HG03175 (cell line): Measurements from ENCODE around the gene TMEM117.
"Not testable (repeated sequence)": the region's sequence is repeated elsewhere in the genome, so short reads cannot be mapped to it uniquely, and the experiment has no call there.

Source experiments
- ATAC-seq: cut with Tn5 transposase; IDR thresholded peaks from one replicate; pipeline ENCODE4 v1.9.1; 2021; ENCODE audit warnings: mild to moderate bottlenecking, moderate library complexity; ENCODE audit not compliant: unreplicated experiment

Gene TMEM117

GRCh38 chr12:44017216-44017615 lies 181.3 kb downstream of the TMEM117 start:
- no peak for ATAC-seq

GRCh38 chr12:44019118-44019517 lies 183.2 kb downstream of the TMEM117 start:
- ATAC-seq, result no peak

GRCh38 chr12:44020555-44020954 lies 184.7 kb downstream of the TMEM117 start:
- no peak for ATAC-seq

GRCh38 chr12:44021471-44021971 lies 185.6 kb downstream of the TMEM117 start:
- peak; percentile 82 for ATAC-seq

- ATAC-seq, result no peak
Measured at GRCh38 chr12:44025499-44025898, 189.6 kb downstream of the TMEM117 start.

- no peak for ATAC-seq
Measured at GRCh38 chr12:44026046-44026445, 190.2 kb downstream of the TMEM117 start.

GRCh38 chr12:44026926-44027325 lies 191.0 kb downstream of the TMEM117 start:
- not testable (repeated sequence) for ATAC-seq

- ATAC-seq, result no peak
Measured at GRCh38 chr12:44029194-44029593, 193.3 kb downstream of the TMEM117 start.

GRCh38 chr12:44031472-44032185 lies 195.7 kb downstream of the TMEM117 start:
- no peak for ATAC-seq

- ATAC-seq, result no peak
Measured at GRCh38 chr12:44034906-44035305, 199.0 kb downstream of the TMEM117 start.

- no peak for ATAC-seq
Measured at GRCh38 chr12:44036875-44037443, 201.1 kb downstream of the TMEM117 start.

GRCh38 chr12:44038411-44038810 lies 202.5 kb downstream of the TMEM117 start:
- no peak for ATAC-seq

GRCh38 chr12:44044491-44044890 lies 208.6 kb downstream of the TMEM117 start:
- ATAC-seq, result not testable (repeated sequence)

GRCh38 chr12:44046732-44047417 lies 211.0 kb downstream of the TMEM117 start:
- ATAC-seq, result no peak

GRCh38 chr12:44052554-44052953 lies 216.7 kb downstream of the TMEM117 start:
- ATAC-seq, result no peak

GRCh38 chr12:44053549-44054127 lies 217.8 kb downstream of the TMEM117 start:
- no peak for ATAC-seq

- ATAC-seq, result no peak
Measured at GRCh38 chr12:44054281-44054680, 218.4 kb downstream of the TMEM117 start.

- ATAC-seq, result no peak
Measured at GRCh38 chr12:44058366-44058765, 222.5 kb downstream of the TMEM117 start.

- no peak for ATAC-seq
Measured at GRCh38 chr12:44059476-44059875, 223.6 kb downstream of the TMEM117 start.

- ATAC-seq, result no peak
Measured at GRCh38 chr12:44063671-44064070, 227.8 kb downstream of the TMEM117 start.

GRCh38 chr12:44076871-44077270 lies 241.0 kb downstream of the TMEM117 start:
- ATAC-seq, result no peak

GRCh38 chr12:44077294-44077693 lies 241.4 kb downstream of the TMEM117 start:
- no peak for ATAC-seq
